Frontal cortex (tissue), 4 donors: ENCODE data around the gene TWIST2. TPM values are rescaled to one million over a fixed set of nuclear protein-coding genes. Genes with fewer than 3 reads are reported as not detected.

ENCODE experiments used
- DNase-seq, 2 donors: peaks; one replicate each; pipeline ENCODE4 v3.0.0; 2012; ENCODE audit warnings: low spot score in 2 of 2
- FAIRE-seq: peaks from 2 replicates; lab custom pipeline; 2012; peaks lifted over from hg19 to GRCh38; lab: Jason Lieb, UNC
- total RNA-seq: library from RNA; depleted of rRNA; stranded (reverse); fragments of >200 nt; gene quantifications from one replicate; pipeline ENCODE4 v1.2.3, GENCODE V29; 2014
- donor health status: control.
- donor health status: control.
- donor health status: control.

TWIST2 gene
- total RNA-seq, 1 donor from 2014 or later = not detected

DNA sequence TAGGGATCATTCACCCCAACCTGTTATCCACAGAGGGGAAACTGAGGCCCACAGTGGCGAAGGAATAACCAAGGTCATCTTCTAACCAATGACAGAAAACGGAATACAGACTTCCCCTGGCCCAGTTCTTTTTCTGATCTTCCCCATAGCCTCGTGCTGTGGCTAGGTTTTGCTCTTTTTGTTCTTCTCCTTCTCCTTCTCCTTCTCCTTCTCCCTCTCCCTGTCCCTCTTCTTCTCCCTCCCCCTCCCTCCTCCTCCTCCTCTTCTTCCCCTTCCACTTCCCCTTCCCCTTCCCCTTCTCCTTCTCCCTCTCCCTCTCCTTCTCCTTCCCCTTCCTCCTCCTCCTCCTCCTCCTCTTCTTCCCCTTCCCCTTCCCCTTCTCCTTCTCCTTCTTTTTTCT, 12.9 kb upstream of the TWIST2 start:
- no peak for FAIRE-seq

DNA sequence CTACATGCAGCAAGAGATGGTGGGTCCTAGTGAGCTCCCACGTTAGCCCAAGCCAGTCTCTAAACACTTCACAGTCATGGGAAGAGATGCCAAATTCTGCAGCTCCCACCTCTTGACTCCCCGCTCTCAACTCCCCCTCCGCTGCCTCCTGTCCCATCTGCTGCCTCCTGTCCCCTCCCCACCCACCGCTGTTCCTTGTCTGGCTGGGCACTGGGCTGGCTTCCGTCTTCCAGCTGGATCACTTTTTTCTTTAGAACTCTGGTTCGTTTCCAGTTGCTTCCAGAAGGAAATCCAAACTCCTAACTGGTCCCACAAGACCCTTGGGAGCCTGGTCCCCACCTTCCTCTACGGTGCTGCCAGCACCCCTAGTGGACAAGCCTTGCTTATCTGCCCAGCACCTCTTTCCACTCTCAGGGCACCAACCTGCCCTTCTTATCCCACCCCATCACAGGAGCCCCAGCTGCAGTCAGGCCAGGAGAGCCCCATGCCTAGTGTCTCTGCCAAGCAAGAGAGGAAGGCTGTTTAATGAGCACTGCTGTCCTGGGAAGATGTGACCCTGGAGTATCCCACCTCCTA, 12.1 kb upstream of the TWIST2 start:
- DNase-seq = no peak
- no peak for FAIRE-seq

More for the DNA sequence above, 12.9 kb upstream of the TWIST2 start:
- DNase-seq = no peak

- no peak for DNase-seq
- no peak for FAIRE-seq
Observed at GRCh38 chr2:238838786-238839327, 9.0 kb upstream of the TWIST2 start.

DNA sequence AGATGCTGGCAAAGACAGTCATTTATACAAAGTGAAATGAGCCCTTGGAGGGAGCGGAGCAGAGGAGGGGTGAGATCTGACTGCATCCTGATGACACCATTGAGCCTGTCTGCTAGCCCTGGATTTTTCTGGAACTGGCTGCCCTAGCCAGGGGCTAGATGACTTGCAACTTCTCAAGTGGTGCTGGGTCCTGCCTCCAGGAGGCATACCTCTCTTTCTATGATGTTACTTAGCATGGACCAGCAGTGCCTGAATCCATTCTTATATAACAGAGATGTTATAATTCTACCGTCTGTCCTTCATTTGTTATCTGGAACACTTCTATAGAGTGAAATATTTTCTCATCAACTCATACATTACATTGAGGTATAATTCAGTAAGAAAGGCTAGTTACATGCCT, 8.5 kb upstream of the TWIST2 start:
- FAIRE-seq = no peak
- no peak for DNase-seq

GRCh38 chr2:238841542-238842164, 6.2 kb upstream of the TWIST2 start:
- no peak for FAIRE-seq

DNA sequence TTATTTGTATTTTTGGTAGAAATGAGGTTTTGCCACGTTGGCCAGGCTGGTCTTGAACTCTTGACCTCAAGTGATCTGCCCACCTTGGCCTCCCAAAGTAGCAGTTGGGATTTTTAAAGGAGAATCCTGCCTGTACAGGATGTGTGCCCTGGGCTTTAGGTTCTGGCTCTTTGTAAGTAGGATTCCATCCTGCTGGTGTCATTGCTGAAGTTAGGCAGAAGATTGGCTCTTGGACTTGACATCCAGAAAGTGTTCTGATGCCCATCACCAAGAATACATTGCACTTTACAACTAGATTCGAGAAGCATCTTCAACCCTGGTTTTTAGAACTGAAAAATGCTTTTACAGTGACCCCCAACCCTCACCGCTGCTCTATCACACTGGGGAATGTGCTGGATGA, 4.4 kb upstream of the TWIST2 start:
- no peak for FAIRE-seq
- no peak for DNase-seq

More at GRCh38 chr2:238841542-238842164, 6.2 kb upstream of the TWIST2 start:
- DNase-seq = no peak

DNA sequence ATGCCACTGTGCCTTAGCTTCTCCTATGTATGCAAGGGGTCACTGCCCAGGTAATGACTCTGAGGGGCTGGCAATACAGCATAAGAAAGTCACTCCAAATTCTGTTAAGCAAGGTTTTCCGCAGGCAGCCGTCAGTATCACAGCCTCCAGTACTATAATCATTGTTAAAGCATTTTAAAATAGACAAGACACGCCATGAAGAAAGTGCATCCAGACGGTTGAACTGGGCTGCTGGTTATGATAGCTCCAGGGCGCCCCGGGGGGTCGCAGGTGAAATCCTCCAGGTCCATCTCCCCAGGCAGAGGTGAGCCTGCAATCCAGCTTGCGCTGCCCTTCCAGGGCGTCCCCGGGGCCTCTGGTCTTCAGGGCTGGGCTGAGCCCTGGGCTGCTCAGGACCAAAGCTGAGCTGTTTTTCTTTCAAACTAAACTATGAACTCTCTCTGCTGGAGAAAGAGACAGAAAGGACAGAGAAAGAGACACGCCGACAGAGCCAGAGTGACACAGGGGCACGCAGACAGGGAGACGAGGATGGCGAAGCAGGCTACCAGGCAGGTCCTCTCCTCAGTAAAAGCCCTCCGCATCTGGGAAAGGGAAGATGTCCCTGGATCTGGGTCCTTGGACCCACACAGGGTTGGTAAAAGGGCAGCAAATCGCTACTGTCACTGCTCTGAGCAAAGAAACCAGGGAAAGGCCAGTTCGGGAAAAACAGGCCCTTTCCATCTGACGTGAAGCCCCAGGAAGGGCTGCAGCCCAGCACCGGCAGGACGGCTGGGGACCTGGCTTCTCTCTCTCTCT, 2.1 kb upstream of the TWIST2 start:
- FAIRE-seq (no peak), DNase-seq (no peak)

- no peak for FAIRE-seq
Observed at GRCh38 chr2:238846378-238846627, 1.6 kb upstream of the TWIST2 start.

DNA sequence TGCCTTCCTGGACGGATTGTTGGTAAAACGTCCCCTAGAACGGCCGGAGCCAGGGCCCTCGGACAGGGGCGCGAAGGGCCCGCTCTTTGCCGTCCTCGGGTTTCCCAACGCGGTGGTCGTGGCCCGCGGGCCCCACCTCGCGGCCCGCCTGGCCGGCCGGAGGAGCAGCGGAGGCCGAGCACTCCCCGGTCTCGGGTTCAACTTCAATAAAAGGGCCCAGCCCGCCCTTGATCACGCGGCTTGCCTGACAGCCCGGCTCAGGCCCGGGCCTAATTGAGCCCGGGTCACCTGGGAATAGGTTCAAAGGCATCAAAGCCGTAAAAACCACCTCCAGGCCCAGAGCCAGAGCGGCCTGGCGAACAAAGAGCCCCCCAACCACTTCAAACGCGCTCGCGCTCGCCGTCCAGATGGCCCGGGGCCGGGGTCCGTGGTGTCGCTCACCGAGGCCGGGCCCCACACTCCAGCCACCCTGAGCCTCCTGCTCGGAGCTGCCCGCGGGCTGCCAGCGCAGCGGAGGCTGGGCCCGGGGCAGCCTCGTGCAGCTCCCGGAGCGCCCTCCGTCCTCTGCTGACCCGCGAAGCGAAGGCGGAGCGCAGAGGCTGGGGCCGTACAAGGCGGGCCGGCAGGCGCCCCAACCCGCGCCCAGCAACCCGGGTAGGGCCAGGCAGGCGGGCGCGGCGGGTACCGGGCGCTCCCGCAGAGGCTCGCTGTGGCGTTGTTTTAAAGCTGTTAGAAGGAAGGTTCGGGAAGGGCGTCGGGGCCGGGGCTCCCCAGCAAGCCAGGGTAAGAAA, 1.1 kb upstream of the TWIST2 start:
- no peak for FAIRE-seq

More at GRCh38 chr2:238846378-238846627, 1.6 kb upstream of the TWIST2 start:
- no peak for DNase-seq

DNA sequence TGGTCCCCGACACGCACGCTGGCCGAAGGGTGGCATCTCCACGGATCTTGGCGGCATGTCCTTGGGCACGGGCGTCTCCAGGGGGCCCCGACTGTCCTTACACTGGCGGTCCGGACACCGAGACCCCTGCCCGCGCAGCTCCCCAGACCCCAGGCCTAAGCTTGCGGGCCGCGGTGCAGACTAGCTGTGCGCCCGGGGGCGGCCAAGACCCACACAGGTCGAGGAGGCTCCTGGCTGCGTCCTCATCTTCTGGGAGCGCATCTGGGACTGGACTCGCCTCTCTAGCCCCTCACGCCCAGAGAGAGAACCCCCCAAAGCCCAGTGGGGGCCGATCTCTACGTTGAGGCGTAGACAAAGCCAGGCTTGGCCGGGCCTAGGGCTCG, 475 bp upstream of the TWIST2 start:
- DNase-seq (no peak), FAIRE-seq (no peak)

More for the DNA sequence above, 1.1 kb upstream of the TWIST2 start:
- no peak for DNase-seq

GRCh38 chr2:238848691-238848975, 748 bp downstream of the TWIST2 start:
- DNase-seq = no peak
- no peak for FAIRE-seq

- FAIRE-seq (no peak), DNase-seq (no peak)
Observed at GRCh38 chr2:238848976-238849853, 1.3 kb downstream of the TWIST2 start.

- FAIRE-seq = no peak
- DNase-seq = no peak
Observed at GRCh38 chr2:238850091-238850490, 2.2 kb downstream of the TWIST2 start.

- DNase-seq (no peak), FAIRE-seq (no peak)
Observed at GRCh38 chr2:238851026-238851425, 3.1 kb downstream of the TWIST2 start.

DNA sequence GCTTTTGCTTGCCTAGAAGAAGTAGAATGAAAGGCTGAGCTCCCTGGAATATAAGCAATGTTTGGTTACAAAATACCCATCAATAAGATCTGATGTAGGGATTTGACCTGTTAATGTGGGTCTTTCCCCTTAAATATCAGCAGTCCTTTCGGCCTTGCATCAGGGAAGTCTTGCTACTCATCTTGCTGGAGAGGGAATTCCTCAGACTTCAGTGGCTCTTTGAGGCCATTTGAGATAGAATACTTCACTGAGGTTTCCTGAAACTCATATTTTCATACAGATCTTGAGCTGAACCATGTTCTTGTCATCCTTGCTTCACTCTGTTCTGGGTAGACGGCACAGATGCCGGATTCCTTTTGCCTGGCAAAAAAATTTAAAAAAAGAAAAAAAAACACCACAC, 3.9 kb downstream of the TWIST2 start:
- DNase-seq = no peak
- no peak for FAIRE-seq

DNA sequence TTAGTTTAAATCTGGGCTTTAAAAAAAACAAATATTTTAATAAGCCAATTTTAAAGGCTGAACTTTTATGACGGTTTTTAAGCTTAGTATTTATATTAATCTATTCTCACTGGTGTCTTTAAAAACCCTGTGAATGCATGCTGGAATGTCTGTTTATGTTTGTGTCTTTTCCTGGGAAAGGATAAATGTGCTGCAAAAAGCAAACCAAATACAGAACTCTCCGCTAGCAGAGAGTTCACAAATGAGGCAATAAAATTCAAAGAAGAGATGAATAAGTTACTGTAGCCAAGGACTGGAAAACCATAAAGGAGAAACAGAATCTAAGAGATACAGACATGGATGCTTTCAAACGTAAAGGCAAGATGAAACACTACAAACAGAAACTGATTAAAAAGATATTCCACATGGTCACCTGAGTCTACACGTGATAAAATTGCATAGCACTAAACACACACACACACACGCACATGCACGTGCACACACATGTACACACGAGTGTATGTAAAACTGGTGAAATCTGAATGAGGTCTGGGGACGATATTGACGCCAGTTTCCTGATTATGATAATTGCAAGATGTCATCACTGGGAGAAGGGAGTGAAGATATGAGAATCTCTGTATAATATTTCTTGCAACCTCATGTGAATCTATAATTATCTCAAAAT, 4.5 kb downstream of the TWIST2 start:
- no peak for FAIRE-seq
- DNase-seq = no peak

DNA sequence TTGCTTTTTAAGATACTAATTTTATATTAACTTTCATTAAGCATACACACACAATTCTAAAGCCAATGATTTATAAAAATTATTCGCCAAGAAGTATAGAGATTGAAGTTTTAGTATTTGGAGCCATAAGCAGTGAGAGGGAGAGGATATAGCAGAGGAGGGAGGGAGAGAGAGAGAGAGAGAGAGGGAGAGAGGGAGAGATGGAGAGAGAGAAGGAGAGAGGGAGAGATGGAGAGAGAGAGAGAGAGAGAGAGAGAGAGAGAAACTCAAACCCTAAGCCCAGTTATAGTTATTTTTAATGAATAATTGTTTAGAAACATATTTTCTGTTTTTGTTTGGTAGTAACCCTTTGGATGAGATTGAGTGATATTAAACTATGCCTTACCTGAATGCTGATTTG, 5.3 kb downstream of the TWIST2 start:
- no peak for FAIRE-seq
- no peak for DNase-seq

- DNase-seq (no peak), FAIRE-seq (no peak)
Observed at GRCh38 chr2:238853721-238854120, 5.8 kb downstream of the TWIST2 start.

DNA sequence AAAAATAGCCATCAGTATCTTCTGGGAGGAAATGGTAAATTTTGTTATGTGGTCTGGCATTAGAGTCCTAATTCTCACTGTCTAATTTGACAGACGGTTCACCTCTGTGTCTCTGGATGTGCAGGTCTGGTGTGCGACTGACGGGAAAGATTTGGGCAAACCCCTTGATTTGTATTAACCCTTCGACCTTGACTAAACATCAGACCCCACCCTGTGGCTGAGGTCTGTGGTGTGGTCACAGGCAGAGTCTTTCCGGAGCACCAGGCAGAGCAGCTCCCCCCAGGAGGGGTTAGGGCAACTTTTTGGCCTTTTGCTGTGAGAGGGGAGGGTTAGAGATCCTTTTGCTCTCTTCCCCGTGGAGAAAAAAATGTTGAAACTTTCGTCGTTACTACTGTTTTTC, 6.4 kb downstream of the TWIST2 start:
- DNase-seq (no peak), FAIRE-seq (no peak)
